Measurements from ENCODE around the gene PDE4B. TPM values are rescaled to one million over a fixed set of nuclear protein-coding genes. Genes with fewer than 3 reads are reported as not detected.

The PDE4B gene
- total RNA-seq, 4 donors from 2014 or later = 11.2 to 49.5 (median 26.3) TPM

GRCh38 chr1:65911679-65912078 lies 119.0 kb downstream of the PDE4B start:
- ATAC-seq (ENCODE audit: low FRiP score) = no peak
- no peak for TF ChIP-seq CTCF (IDR thresholded peaks at IDR 0.05)
- no peak for DNase-seq (ENCODE audit: low spot score)

GRCh38 chr1:65918564-65918963 lies 125.9 kb downstream of the PDE4B start:
- ATAC-seq (ENCODE audit: low FRiP score) (no peak), DNase-seq (ENCODE audit: low spot score) (no peak)
- TF ChIP-seq CTCF (IDR thresholded peaks at IDR 0.05) = no peak

GRCh38 chr1:65921446-65921845 lies 128.8 kb downstream of the PDE4B start:
- DNase-seq (ENCODE audit: low spot score) (no peak), ATAC-seq (ENCODE audit: low FRiP score) (no peak)
- no peak for TF ChIP-seq CTCF (IDR thresholded peaks at IDR 0.05)

- no peak for TF ChIP-seq CTCF (IDR thresholded peaks at IDR 0.05)
- DNase-seq (ENCODE audit: low spot score) (no peak), ATAC-seq (ENCODE audit: low FRiP score) (no peak)
Observed at GRCh38 chr1:65924471-65924870, 131.8 kb downstream of the PDE4B start.

- ATAC-seq (ENCODE audit: low FRiP score) = no peak
- TF ChIP-seq CTCF (IDR thresholded peaks at IDR 0.05) = no peak
- no peak for DNase-seq (ENCODE audit: low spot score)
Observed at GRCh38 chr1:65938506-65938905, 145.8 kb downstream of the PDE4B start.

- ATAC-seq (ENCODE audit: low FRiP score) = peak; percentile 23
- TF ChIP-seq CTCF (IDR thresholded peaks at IDR 0.05) = no peak
- DNase-seq (ENCODE audit: low spot score) = no peak
Observed at GRCh38 chr1:65939191-65939590, 146.5 kb downstream of the PDE4B start.

GRCh38 chr1:65939636-65940035 lies 146.9 kb downstream of the PDE4B start:
- DNase-seq (ENCODE audit: low spot score) = peak; percentile 53
- peak; percentile 80 for ATAC-seq (ENCODE audit: low FRiP score)
- TF ChIP-seq CTCF (IDR thresholded peaks at IDR 0.05) = no peak

All from omental fat pad (tissue), 4 donors.